RWPE2 (cell line): Measurements from ENCODE around the gene DPM1.
A peak's percentile ranks its signal among the peaks of the same experiment; 100 is the strongest.

Experiments
- ATAC-seq: fragments of 200-7000 bp; cut with Tn5 transposase; 3 replicates; pipeline ENCODE4 v1.9.1; 2021; ENCODE audit warnings: low read depth
- DNase-seq: peaks from one replicate; pipeline ENCODE4 v3.0.0-alpha.2; 2020; ENCODE audit warnings: low spot score
- H3K27ac ChIP-seq: fragments of 450-650 bp; 2 replicates; pipeline ENCODE4 v1.5.1; 2017; ENCODE audit warnings: mild to moderate bottlenecking; ENCODE audit not compliant: poor library complexity, severe bottlenecking
- H3K27me3 ChIP-seq: fragments of 250-450 bp; sonication (Bioruptor Pico); 2 replicates; pipeline ENCODE4 v1.5.1; 2021; ENCODE audit warnings: mild to moderate bottlenecking, moderate library complexity; ENCODE audit not compliant: insufficient read depth, poor library complexity, severe bottlenecking
- H3K36me3 ChIP-seq: fragments of 250-450 bp; sonication (Bioruptor Pico); 2 replicates; pipeline ENCODE4 v1.5.1; 2020; ENCODE audit warnings: low read depth, mild to moderate bottlenecking, moderate library complexity
- H3K4me1 ChIP-seq: fragments of 250-450 bp; sonication (Bioruptor Pico); 2 replicates; pipeline ENCODE4 v1.5.1; 2021; ENCODE audit warnings: mild to moderate bottlenecking, moderate library complexity; ENCODE audit not compliant: insufficient read depth, poor library complexity, severe bottlenecking
- H3K4me3 ChIP-seq: fragments of 250-450 bp; sonication (Bioruptor Pico); 2 replicates; pipeline ENCODE4 v1.5.1; 2021; ENCODE audit warnings: mild to moderate bottlenecking, moderate library complexity; ENCODE audit not compliant: severe bottlenecking
- H3K9me3 ChIP-seq: fragments of 250-450 bp; sonication (Bioruptor Pico); 2 replicates; pipeline ENCODE4 v1.5.1; 2021; ENCODE audit warnings: mild to moderate bottlenecking, moderate library complexity; ENCODE audit not compliant: severe bottlenecking
- TF ChIP-seq, protein P1 (sequence below): fragments of 450-650 bp; IDR thresholded peaks from one replicate; pipeline ENCODE4 v1.5.1; 2017; ENCODE audit warnings: mild to moderate bottlenecking, moderate library complexity; ENCODE audit not compliant: poor library complexity, severe bottlenecking

Gene DPM1

DNA sequence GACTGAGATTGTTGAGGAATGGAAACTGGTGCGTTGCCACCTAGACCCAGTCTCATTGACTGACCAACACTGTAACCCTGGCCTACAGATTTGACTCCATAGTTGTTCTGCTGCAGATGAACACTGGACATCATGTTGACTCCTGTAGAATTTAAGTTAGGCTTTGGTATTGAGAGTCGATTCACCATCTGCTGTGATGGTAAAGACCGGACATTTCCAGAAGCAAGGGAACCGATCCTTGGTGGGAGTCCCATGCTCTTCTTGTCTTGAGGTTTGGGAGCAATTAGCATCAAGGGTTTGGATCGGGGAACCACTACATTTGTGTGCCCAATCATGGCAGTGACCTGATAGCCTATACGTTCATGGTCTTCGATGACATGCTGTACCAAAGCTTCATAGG is 64.7 kb downstream of the DPM1 start:
- DNase-seq, result no peak
- no peaks in the 10 kb centered on the region for H3K4me1 ChIP-seq
- no peaks in the 10 kb centered on the region for H3K9me3 ChIP-seq
- H3K27me3 ChIP-seq, result no peaks in the 10 kb centered on the region
- H3K27ac ChIP-seq, result no peak overlapping the region
- TF ChIP-seq, protein P1, sequence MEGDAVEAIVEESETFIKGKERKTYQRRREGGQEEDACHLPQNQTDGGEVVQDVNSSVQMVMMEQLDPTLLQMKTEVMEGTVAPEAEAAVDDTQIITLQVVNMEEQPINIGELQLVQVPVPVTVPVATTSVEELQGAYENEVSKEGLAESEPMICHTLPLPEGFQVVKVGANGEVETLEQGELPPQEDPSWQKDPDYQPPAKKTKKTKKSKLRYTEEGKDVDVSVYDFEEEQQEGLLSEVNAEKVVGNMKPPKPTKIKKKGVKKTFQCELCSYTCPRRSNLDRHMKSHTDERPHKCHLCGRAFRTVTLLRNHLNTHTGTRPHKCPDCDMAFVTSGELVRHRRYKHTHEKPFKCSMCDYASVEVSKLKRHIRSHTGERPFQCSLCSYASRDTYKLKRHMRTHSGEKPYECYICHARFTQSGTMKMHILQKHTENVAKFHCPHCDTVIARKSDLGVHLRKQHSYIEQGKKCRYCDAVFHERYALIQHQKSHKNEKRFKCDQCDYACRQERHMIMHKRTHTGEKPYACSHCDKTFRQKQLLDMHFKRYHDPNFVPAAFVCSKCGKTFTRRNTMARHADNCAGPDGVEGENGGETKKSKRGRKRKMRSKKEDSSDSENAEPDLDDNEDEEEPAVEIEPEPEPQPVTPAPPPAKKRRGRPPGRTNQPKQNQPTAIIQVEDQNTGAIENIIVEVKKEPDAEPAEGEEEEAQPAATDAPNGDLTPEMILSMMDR, result no peak
- peaks cover 96% of the 10 kb centered on the region for H3K36me3 ChIP-seq
- no peak overlapping the region for H3K4me3 ChIP-seq
- ATAC-seq, result no peak

DNA sequence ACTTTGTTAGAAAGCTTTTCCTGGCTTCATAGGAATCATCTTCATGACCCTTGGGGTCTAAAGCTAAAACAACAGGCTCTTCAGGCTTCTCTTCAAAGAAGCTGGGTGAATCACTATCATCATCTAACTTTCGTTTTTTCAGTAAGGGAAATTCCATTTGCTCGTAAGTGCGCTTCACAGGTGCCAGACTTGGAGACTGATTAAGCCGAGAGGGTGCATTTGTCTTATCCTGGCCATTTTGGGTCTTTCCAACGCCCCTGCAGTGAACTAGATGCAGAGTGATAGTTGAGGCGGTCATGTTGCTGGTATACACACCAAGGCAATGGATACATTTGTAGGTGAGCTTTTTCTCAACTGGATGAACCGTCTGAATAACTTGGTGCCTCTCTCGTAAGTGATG is 65.9 kb downstream of the DPM1 start:
- Histone ChIP-seq H3K9me3 (no peaks in the 10 kb centered on the region), H3K36me3 (peaks cover 88% of the 10 kb centered on the region), H3K27ac (no peak overlapping the region), H3K4me3 (no peak overlapping the region), H3K4me1 (no peaks in the 10 kb centered on the region), H3K27me3 (no peaks in the 10 kb centered on the region)
- DNase-seq (no peak), ATAC-seq (no peak)
- TF ChIP-seq, protein P1, result no peak

DNA sequence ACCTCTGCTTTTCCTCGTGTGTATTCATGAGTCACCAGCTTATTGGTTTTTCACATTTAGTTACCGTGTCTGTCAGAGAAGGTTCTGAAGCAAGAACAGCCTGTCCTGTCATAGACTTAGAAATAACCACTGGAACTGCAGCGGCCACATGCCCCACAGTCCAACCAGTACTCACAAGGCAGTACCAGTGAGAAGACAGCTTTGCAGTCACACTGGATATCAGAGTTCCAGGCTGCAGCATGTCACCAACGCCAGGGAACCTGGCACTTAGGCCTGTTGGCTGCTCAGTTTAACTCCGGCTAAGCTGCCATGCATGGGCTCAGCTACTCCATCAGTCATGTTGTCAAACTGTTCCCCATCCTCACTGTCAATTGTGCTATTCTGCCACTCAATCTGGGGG is 67.2 kb downstream of the DPM1 start:
- H3K27me3 ChIP-seq, result no peaks in the 10 kb centered on the region
- TF ChIP-seq, protein P1, result no peak
- H3K27ac ChIP-seq, result no peak overlapping the region
- ATAC-seq, result 0 out of 3 replicates have a peak, but pooled peaks have one; percentile 3
- no peaks in the 10 kb centered on the region for H3K9me3 ChIP-seq
- H3K36me3 ChIP-seq, result peaks cover 78% of the 10 kb centered on the region
- H3K4me3 ChIP-seq, result no peak overlapping the region
- H3K4me1 ChIP-seq, result no peaks in the 10 kb centered on the region
- no peak for DNase-seq

DNA sequence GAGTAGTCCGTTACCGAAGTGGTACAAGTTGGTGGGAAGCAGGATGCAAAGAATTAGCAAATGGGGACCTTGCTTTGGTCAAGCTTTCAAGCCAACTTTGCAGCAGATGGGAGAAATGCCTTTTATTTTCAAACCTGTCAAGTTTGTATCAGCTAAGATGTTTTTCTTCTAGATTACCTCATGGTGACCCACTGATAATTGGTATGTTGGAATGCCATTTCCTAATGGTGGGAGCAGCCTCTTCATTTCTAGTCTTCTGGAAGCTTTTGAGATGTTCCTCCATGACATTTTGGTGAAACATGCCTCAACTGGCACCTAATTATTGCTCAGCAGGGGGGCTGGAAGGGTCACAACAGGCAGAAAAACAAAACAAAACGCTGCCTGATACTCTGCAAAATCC is 70.8 kb downstream of the DPM1 start:
- no peaks in the 10 kb centered on the region for H3K27me3 ChIP-seq
- no peaks in the 10 kb centered on the region for H3K4me1 ChIP-seq
- H3K4me3 ChIP-seq, result no peak overlapping the region
- ATAC-seq, result no peak
- DNase-seq, result no peak
- TF ChIP-seq, protein P1, result no peak
- H3K27ac ChIP-seq, result no peak overlapping the region
- H3K36me3 ChIP-seq, result peaks cover 42% of the 10 kb centered on the region
- H3K9me3 ChIP-seq, result no peaks in the 10 kb centered on the region

DNA sequence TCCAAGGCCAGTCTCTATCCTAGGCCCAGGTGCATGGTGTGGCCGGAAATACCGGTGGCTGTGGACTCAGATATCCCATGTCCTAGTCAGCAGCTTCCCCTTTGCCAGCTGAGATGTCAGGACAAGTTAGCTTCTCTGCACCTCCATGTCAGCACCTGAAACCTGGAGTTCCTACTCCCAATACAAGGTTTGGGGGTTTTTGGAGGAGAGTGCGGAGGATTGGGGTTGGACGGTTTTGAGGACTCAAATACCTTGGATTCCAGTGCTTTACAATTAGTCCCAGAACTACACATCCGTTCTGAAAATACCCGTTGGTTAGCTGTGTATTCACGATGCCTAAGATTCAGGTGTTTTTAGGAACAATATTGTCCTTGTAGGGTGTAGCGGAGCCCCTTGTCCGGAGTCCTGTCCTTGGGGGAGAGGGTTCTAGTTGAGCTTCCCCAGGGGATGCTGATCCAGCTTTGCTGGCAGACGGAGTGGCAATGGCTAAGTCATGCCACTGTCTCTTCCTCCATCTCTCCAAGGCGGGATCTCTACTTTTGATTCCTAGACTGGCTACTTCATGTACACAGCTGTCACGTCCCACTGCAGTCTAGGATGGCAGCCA is 72.0 kb downstream of the DPM1 start:
- ATAC-seq (peak; percentile 3; the same call in 1 of the 3 replicates), DNase-seq (no peak)
- Histone ChIP-seq H3K27ac (no peak overlapping the region), H3K4me3 (no peak overlapping the region), H3K27me3 (no peaks in the 10 kb centered on the region), H3K9me3 (no peaks in the 10 kb centered on the region), H3K4me1 (no peaks in the 10 kb centered on the region), H3K36me3 (peaks cover 29% of the 10 kb centered on the region)
- TF ChIP-seq, protein P1, result no peak
